K562 treated with DMSO at 1 percent for 12 hours (cell line): ENCODE data around the gene PSMD2. TPM values are rescaled to one million over a fixed set of nuclear protein-coding genes. Genes with fewer than 3 reads are reported as not detected.

Experiments used
- total RNA-seq: library from RNA; unstranded; fragments of 300-600 nt; gene quantifications from 2 replicates; pipeline ENCODE4 v1.2.3, GENCODE V29; 2022; ENCODE audit not compliant: insufficient read depth

PSMD2 gene
- 273 and 379 TPM in 2 replicates for total RNA-seq

GRCh38 chr3:184298759-184299487 is at the start of gene PSMD2:
TSS of gene PSMD2 (plus strand) at chr3:184299241. CDS start at chr3:184299267, 26 bp downstream.

DNA sequence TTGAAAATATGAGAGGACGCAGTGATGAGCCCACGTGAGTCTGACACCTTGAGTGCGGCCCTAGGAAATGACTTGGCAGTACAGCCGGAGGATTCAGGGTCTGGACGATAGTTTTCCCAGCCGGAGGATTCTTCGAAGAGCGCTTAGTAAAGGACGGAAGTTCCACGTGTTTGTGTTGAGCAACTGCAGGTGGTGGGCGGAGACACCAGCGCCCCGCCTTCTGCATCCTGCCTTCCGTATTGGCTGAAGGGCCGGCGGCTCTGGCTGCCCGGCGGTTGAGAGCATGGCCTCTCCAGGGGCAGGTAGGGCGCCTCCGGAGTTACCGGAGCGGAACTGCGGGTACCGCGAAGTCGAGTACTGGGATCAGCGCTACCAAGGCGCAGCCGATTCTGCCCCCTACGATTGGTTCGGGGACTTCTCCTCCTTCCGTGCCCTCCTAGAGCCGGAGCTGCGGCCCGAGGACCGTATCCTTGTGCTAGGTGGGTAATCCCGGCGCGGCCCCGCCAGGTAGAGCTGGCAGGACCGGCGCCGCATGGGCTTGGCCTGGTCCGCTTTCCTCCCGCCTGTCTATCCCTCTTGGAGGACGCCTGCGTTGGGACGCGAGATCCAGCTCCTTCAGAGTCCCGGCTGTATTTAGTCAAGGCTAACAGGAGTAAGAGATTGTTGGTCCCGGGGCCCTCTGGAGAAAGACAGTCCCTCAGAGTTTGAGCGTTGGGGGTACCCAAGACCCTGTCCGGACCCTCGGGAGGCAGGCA is 49.5 kb upstream of the PSMD2 start, which contains the start of gene EEF1AKMT4:
Gene EEF1AKMT4, plus strand, starts transcription at position 261 of the 755 bp plus-strand sequence. Its CDS starts 23 bp downstream, at position 284.

GRCh38 chr3:184261270-184261853 is 37.7 kb upstream of the PSMD2 start, which contains the start of gene CAMK2N2:
TSS of gene CAMK2N2 (minus strand) at chr3:184261553. CDS start at chr3:184261285, 268 bp downstream.

DNA sequence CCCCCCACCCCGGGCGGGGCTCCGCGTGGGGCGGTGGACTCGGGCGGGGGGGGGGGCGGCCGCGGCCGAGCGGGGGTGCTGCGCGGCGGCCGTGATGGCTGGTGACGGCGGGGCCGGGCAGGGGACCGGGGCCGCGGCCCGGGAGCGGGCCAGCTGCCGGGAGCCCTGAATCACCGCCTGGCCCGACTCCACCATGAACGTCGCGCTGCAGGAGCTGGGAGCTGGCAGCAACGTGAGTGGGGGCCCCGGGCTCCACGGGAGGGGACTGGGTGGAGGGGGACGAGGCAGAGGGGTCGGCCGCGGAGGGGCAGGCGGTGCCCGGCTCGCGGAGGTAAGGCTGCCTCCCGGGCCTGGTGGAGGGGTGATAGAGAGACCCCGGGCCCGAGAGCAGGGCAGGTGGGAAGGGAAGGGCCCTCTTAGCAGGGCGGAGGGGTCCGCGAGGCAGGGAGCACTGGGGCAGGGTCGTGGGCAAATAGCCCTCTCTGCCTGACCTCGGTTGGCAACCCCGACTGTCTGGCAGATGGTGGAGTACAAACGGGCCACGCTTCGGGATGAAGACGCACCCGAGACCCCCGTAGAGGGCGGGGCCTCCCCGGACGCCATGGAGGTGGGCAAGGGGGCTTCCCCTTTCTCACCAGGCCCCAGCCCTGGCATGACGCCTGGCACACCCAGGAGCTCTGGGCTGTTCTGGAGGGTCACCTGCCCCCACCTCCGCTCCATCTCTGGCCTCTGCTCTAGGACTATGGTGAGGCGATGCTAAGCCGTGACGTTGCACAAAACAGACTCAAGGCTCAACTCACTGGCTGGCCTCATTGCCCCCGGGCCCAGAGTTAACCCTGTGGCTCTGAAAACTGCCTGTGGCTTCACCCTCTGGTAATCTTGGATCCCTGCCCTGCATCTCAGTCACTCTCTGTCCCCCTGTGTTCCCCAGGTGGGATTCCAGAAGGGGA is 22.8 kb upstream of the PSMD2 start, which contains the start of gene ECE2:
Gene ECE2, plus strand, starts transcription at position 62 of the 950 bp plus-strand sequence. Its CDS starts 132 bp downstream, at position 194.

GRCh38 chr3:184314363-184314699 is 15.3 kb downstream of the PSMD2 start, which contains the start of gene EIF4G1:
TSS of gene EIF4G1 (plus strand) at chr3:184314606. CDS start at chr3:184315797, 1,191 bp downstream.

GRCh38 chr3:184337399-184337714 is 38.3 kb downstream of the PSMD2 start, which contains the start of gene FAM131A:
TSS of gene FAM131A (plus strand) at chr3:184337600. CDS start at chr3:184337631, 31 bp downstream.

Other genes with a start within 250 kb of the PSMD2 start
- gene HTR3C, start 246.2 kb upstream of the PSMD2 start, total RNA-seq = not detected in 2 replicates
- gene HTR3E, start 202.2 kb upstream of the PSMD2 start, total RNA-seq = not detected in 2 replicates
- gene EIF2B5, start 163.9 kb upstream of the PSMD2 start, total RNA-seq = 43.2 and 69.8 TPM in 2 replicates
- 18.5 and 63.6 TPM in 2 replicates for gene DVL3, start 143.9 kb upstream of the PSMD2 start, total RNA-seq
- gene AP2M1, start 124.4 kb upstream of the PSMD2 start, total RNA-seq = 473 and 546 TPM in 2 replicates
- 37.1 and 46.9 TPM in 2 replicates for gene ABCF3, start 113.0 kb upstream of the PSMD2 start, total RNA-seq
- gene VWA5B2, start 69.7 kb upstream of the PSMD2 start, total RNA-seq = not detected in 2 replicates
- gene ALG3, start 50.3 kb upstream of the PSMD2 start, total RNA-seq = 64.3 and 90.9 TPM in 2 replicates
- gene EEF1AKMT4, start 49.6 kb upstream of the PSMD2 start, total RNA-seq = 10.6 and 16.2 TPM in 2 replicates
- gene CAMK2N2, start 37.7 kb upstream of the PSMD2 start, total RNA-seq = not detected in 2 replicates
- not detected in 2 replicates for gene ECE2, start 23.2 kb upstream of the PSMD2 start, total RNA-seq
- gene EIF4G1, start 15.4 kb downstream of the PSMD2 start, total RNA-seq = 136 and 214 TPM in 2 replicates
- gene FAM131A, start 38.4 kb downstream of the PSMD2 start, total RNA-seq = 15.2 and 18.3 TPM in 2 replicates
- gene CLCN2, start 62.4 kb downstream of the PSMD2 start, total RNA-seq = 5.2 and 12.0 TPM in 2 replicates
- 101 and 109 TPM in 2 replicates for gene POLR2H, start 62.5 kb downstream of the PSMD2 start, total RNA-seq
- gene THPO, start 79.0 kb downstream of the PSMD2 start, total RNA-seq = 0.62 TPM in 1 of 2 replicates, not detected in the other
- gene CHRD, start 80.8 kb downstream of the PSMD2 start, total RNA-seq = 0.41 and 3.4 TPM in 2 replicates